ENCODE data around the gene COL2A1. TPM values are rescaled to one million over a fixed set of nuclear protein-coding genes. Genes with fewer than 3 reads are reported as not detected.
A peak's percentile ranks its signal among the peaks of the same experiment; 100 is the strongest.

The COL2A1 gene
- total RNA-seq, 2 experiments from 2014 or later = not detected

DNA sequence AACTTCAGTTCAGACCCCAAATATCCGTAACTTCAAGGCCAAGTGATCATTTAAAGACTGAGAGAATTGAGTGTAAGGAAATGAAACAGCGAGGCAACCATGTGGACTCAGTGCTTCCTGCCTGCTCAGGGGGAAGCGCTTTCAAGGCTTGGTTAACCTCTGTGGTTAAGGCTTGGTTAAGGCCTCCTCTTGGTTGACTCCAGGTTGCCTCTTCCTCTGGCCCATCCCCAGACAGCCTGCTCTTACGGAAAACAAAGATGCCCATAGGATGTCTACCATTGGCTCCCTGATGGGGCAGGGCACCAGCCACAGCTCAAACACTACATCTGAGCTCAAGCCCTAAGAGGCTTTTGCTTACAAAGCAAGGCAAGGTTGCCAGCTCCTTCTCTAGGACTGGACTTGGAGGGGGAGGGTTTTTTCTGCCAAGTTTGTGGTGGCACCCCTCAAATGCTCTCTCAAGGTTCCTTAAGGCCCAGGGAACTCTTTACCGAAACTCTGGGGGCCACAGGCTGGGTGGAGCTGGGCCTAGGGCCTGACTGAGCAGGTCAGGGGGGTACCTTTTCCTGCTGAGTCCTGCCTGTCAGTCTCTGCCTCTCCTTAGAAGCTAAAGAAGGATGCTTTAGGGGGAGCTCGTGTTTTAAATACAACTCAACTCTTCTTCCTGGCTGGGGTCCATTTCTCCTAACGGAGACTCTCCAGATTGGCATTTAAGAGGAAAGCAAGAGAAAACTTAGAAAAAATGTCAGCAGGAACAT lies 13.7 kb downstream of the COL2A1 start:
- H3K4me3 ChIP-seq (ENCODE audit: low read length) = no peak overlapping the region
- no peaks in the 10 kb centered on the region for H3K27me3 ChIP-seq (ENCODE audit: control insufficient read depth in 1 of 2, insufficient read depth in 2 of 2, low read length in 2 of 2)
- POLR2A ChIA-PET = interaction anchor here (1.0 to 1.5 kb wide), 2 partner anchors 16 to 21 kb away, joined by 3 read pairs; no protein-coding TSS in a partner anchor
- peak; percentile 98 for ATAC-seq (ENCODE audit: poor library complexity)
- peaks cover 17% of the 10 kb centered on the region for H3K27me3 Mint-ChIP-seq
- no peak overlapping the region for H3K27ac ChIP-seq (ENCODE audit: low read depth in 1 of 2, low read length in 2 of 2)
- H3K36me3 Mint-ChIP-seq (ENCODE audit: low read depth) = no peaks in the 10 kb centered on the region
- H3K9me3 Mint-ChIP-seq = no peaks in the 10 kb centered on the region
- H3K4me1 ChIP-seq (ENCODE audit: insufficient read depth, low read length) = peaks cover 28% of the 10 kb centered on the region
- CTCF ChIA-PET = no interaction called here
- H3K36me3 ChIP-seq (ENCODE audit: insufficient read depth, low read length) = no peaks in the 10 kb centered on the region
- peak in 11 of 14 experiments; percentile 19 to 81 (median 44) for DNase-seq
- TF ChIP-seq, protein P1, sequence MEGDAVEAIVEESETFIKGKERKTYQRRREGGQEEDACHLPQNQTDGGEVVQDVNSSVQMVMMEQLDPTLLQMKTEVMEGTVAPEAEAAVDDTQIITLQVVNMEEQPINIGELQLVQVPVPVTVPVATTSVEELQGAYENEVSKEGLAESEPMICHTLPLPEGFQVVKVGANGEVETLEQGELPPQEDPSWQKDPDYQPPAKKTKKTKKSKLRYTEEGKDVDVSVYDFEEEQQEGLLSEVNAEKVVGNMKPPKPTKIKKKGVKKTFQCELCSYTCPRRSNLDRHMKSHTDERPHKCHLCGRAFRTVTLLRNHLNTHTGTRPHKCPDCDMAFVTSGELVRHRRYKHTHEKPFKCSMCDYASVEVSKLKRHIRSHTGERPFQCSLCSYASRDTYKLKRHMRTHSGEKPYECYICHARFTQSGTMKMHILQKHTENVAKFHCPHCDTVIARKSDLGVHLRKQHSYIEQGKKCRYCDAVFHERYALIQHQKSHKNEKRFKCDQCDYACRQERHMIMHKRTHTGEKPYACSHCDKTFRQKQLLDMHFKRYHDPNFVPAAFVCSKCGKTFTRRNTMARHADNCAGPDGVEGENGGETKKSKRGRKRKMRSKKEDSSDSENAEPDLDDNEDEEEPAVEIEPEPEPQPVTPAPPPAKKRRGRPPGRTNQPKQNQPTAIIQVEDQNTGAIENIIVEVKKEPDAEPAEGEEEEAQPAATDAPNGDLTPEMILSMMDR (IDR thresholded peaks at IDR 0.05) = no peak
- no peak overlapping the region for H3K4me3 Mint-ChIP-seq
- intact Hi-C loops (cut with DNase I, micrococcal nuclease) = no loop called here
- H3K9me3 ChIP-seq (ENCODE audit: control insufficient read depth in 1 of 2, insufficient read depth in 1 of 2, low read length in 2 of 2) = no peaks in the 10 kb centered on the region
- H3K4me1 Mint-ChIP-seq (ENCODE audit: low read depth) = peaks cover 18% of the 10 kb centered on the region
- no peak overlapping the region for H3K27ac Mint-ChIP-seq

DNA sequence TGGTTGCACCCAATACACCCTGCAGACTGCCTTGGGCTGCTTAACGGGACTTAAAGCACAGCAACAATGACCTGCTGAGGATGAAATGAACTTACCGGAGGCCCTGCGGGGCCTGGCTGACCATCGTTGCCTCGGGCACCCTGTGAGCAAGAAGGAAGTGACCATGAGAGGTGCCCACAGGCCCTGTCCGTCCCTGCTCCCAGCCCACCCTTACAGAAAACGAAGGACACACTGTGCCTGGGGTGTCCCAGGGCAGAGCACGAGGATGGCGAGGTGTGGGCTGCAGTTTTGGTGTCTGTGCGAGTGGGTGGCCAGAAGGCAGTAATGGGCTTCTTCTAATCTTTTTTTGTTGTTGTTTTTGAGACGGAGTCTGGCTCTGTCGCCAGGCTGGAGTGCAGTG lies 14.6 kb downstream of the COL2A1 start:
- intact Hi-C loops (cut with DNase I, micrococcal nuclease) = no loop called here
- H3K4me3 Mint-ChIP-seq = no peak overlapping the region

DNA sequence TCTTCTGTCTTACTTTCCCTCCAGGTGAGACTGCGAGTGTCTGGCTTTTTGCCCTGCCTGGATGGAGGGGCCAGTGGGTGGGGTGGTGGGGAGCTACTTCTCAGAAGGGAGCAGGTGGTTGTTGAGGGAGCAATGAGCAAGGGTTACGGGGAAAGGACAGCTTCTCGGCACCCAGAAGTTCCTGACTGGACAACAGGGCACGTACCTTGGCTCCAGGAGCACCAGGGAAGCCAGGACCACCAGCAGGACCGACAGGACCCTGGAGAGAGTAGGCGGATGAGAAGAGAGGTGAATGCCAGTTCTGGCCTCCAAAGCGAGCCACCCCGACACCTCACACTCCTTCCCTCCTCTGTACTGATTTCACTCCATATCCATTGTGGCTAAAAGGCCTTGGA lies 15.3 kb downstream of the COL2A1 start:
- Histone ChIP-seq H3K27ac (ENCODE audit: low read depth in 1 of 2, low read length in 2 of 2) (no peak overlapping the region), H3K27me3 (ENCODE audit: control insufficient read depth in 1 of 2, insufficient read depth in 2 of 2, low read length in 2 of 2) (no peaks in the 10 kb centered on the region), H3K9me3 (ENCODE audit: control insufficient read depth in 1 of 2, insufficient read depth in 1 of 2, low read length in 2 of 2) (no peaks in the 10 kb centered on the region), H3K4me3 (ENCODE audit: low read length) (no peak overlapping the region), H3K4me1 (ENCODE audit: insufficient read depth, low read length) (peaks cover 28% of the 10 kb centered on the region), H3K36me3 (ENCODE audit: insufficient read depth, low read length) (no peaks in the 10 kb centered on the region)
- intact Hi-C loops (cut with DNase I, micrococcal nuclease) = no loop called here
- CTCF ChIA-PET = no interaction called here
- no peak for DNase-seq
- no peak for ATAC-seq (ENCODE audit: poor library complexity)
- TF ChIP-seq, protein P1 (IDR thresholded peaks at IDR 0.05) = no peak
- H3K4me1 Mint-ChIP-seq (ENCODE audit: low read depth) = peaks cover 18% of the 10 kb centered on the region
- no peaks in the 10 kb centered on the region for H3K9me3 Mint-ChIP-seq
- peaks cover 7% of the 10 kb centered on the region for H3K27me3 Mint-ChIP-seq
- H3K36me3 Mint-ChIP-seq (ENCODE audit: low read depth) = no peaks in the 10 kb centered on the region
- POLR2A ChIA-PET = no interaction called here
- H3K4me3 Mint-ChIP-seq = no peak overlapping the region
- H3K27ac Mint-ChIP-seq = no peak overlapping the region

More for the DNA sequence above, 14.6 kb downstream of the COL2A1 start:
- no peak overlapping the region for H3K4me3 ChIP-seq (ENCODE audit: low read length)
- H3K9me3 Mint-ChIP-seq = no peaks in the 10 kb centered on the region
- ATAC-seq (ENCODE audit: poor library complexity) (no peak), DNase-seq (no peak)
- H3K27ac ChIP-seq (ENCODE audit: low read depth in 1 of 2, low read length in 2 of 2) = no peak overlapping the region
- peaks cover 18% of the 10 kb centered on the region for H3K4me1 Mint-ChIP-seq (ENCODE audit: low read depth)
- no peaks in the 10 kb centered on the region for H3K36me3 Mint-ChIP-seq (ENCODE audit: low read depth)
- no peaks in the 10 kb centered on the region for H3K27me3 ChIP-seq (ENCODE audit: control insufficient read depth in 1 of 2, insufficient read depth in 2 of 2, low read length in 2 of 2)
- no peaks in the 10 kb centered on the region for H3K36me3 ChIP-seq (ENCODE audit: insufficient read depth, low read length)
- no peak overlapping the region for H3K27ac Mint-ChIP-seq
- H3K9me3 ChIP-seq (ENCODE audit: control insufficient read depth in 1 of 2, insufficient read depth in 1 of 2, low read length in 2 of 2) = no peaks in the 10 kb centered on the region
- ChIA-PET POLR2A (interaction anchor here (1.5 kb wide), 1 partner anchor 21 kb away, joined by 3 read pairs; no protein-coding TSS in a partner anchor), CTCF (no interaction called here)
- peaks cover 13% of the 10 kb centered on the region for H3K27me3 Mint-ChIP-seq
- TF ChIP-seq, protein P1 (IDR thresholded peaks at IDR 0.05) = no peak
- H3K4me1 ChIP-seq (ENCODE audit: insufficient read depth, low read length) = peaks cover 28% of the 10 kb centered on the region
